Kidney capillary endothelial cell (primary cell): ENCODE measurements around the gene SZRD1.

ENCODE experiments used
- DNase-seq: peaks from one replicate; pipeline ENCODE4 v3.0.0-alpha.2; 2018; ENCODE audit warnings: low spot score

The SZRD1 gene

DNA sequence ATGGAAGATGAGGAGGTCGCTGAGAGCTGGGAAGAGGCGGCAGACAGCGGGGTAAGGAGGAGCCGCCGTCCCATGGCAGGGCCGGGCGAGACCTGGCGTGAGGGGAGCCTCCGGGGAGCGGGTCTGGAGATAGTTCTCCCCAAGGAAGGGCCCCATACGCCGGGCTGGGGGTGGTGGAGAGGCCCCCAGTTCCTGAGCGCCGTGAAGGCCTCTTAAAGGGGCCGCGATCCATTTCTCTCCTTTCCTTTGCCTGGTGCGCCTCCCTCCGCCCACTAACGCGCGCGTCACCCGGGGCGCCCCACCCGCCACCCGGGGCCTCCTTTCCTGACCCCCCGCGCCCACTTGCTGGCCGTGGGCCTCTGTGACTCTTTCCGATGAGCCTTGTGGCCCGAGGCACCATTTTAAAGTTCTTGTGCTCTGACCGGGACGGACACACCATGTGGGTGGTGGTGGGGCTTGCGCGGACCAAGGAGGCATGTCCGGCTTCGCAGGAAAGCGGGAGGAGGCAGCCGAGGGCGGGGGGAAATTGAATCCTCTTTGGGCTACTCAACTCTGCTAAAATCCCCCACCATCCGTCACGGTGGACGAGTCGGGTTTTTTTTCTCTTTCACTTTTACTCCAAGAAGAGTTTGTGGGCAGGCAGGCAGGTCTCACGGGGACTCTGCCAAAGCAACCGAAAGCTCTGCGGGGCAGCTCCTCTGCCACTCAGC is 371 bp downstream of the SZRD1 start:
- DNase-seq = peak; percentile 69

DNA sequence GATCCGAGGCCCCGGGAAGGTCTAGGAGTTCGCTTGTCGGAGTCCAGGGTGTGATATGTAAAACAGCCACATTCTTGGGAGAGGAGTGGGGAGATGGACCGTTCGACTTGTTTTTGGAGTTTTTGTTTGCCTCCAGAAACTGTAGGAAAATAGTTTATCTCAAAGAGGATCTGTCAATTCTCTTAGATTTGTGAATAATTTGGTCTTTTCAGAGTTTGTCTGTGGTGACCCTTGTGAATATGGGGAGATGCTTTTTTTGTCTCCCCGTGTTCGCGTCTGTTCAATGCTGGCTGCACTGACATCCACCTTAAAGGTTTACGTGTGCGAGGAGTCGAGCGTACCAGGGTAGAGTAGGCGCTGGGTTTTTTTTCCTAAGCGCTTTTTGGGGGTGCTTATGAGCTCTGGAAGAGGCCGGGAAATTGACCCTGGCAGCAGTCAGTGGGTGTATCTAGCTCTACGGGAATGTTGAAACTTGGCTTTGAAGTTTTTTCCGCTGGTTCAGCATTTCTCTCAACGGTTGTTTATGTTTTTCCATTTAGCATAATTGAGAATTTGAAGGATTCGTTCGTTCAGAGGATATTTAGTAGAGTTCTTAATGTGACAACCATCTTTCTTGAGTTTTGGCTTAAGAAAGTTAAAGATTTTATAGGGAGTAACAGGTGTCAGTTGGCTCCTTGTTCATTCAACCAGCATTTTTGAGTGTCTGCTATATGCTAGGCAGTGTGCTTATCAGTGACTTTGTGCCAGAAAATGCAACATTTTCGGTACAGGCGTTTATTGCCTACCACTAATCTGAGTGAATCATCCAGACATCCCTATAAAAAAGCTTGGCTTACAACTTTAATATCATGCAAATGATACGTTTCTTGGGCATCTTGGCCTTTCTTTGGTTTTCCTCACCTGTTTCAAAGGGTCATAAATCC is 1.2 kb downstream of the SZRD1 start:
- no peak for DNase-seq

DNA sequence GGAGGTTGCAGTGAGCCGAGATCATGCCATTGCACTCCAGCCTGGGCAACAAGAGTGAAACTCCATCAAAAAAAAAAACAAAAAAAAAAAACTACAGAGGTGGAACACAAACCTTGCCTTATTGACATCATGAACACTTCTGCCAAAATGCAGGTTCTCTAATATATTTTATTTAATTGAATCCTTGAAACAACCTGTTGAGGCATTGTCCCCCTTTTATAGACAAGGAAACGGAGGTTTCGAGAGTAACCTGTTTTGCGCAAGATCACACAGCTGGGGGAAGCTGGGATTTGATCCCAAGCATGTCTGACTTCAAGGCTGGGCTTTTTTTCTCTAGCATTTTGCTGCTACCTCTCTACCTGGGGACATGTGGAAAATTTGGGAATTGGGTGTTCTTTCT is 2.8 kb downstream of the SZRD1 start:
- DNase-seq = no peak

DNA sequence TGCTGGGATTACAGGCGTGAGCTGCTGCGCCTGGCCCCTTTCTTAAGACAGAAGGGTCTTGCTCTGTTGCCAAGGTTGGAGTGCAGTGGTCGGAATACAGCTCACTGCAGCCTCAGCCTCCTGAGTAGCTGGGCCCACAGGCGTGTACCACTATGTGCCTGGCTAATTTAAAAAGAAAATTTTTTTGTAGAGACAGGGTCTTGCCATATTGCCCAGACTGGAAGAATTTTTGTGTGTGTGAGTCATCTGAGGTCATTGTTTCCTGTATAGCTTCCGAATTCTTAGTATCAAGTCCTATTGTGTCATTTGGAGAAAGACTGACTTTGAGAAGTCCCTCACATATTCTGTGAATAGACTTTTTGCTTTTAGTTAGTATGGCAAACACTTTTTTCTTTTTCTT is 4.7 kb downstream of the SZRD1 start:
- DNase-seq = peak; percentile 89

DNA sequence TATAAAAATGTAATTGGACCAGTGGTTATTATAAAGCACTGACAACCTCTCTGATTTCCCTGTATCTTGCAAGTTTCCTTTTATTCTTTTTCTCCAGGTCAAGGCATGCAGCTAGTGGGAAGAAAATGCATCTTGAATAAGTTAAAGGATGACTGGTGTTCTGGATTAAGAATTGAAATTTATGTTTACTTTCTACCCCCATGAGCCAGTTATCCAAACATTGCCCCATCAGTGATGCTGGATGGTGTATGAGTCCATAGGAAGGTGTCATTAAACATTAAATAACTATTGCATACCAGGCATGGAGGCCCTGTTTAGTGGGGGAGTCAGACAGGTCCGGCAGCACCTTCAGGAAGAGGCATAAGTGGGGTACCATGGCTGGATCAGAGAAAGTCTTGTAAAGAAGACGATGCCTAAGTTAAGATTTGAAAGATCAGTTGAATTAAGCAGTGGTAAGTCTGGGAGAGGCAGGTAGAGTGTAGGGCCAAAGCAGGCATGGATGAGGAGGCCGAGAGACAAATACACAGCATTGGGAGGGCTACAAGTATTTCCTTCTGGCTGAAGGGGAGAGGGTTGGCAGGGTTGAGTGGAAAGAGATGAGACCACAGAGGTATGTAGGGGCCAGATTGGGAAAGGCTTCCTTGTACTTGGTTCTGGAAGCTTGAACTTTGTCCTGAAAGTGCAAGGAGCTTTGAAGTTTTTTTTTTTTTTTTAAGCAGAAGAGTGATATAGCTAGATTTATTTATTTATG is 5.7 kb downstream of the SZRD1 start:
- no peak for DNase-seq

DNA sequence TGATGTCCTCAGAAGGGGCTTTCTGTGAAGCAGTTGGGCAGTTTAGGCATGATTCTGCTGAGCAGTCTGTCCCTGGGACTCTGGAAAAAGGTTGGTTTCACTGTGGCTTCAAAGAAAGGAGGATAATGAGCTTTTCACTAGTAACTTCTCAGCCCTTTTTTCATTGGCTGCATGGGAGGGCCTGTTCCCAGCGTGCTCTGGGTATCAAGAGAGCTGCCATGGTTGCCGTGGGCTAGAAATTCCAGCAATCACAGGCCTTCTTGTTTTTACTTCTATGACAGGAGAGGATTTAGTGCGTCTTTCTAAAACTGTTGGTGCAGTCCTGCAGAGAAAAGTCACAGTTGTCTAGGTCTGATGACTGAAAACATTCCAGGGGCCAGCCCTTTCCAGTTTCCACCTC is 7.2 kb downstream of the SZRD1 start:
- no peak for DNase-seq

DNA sequence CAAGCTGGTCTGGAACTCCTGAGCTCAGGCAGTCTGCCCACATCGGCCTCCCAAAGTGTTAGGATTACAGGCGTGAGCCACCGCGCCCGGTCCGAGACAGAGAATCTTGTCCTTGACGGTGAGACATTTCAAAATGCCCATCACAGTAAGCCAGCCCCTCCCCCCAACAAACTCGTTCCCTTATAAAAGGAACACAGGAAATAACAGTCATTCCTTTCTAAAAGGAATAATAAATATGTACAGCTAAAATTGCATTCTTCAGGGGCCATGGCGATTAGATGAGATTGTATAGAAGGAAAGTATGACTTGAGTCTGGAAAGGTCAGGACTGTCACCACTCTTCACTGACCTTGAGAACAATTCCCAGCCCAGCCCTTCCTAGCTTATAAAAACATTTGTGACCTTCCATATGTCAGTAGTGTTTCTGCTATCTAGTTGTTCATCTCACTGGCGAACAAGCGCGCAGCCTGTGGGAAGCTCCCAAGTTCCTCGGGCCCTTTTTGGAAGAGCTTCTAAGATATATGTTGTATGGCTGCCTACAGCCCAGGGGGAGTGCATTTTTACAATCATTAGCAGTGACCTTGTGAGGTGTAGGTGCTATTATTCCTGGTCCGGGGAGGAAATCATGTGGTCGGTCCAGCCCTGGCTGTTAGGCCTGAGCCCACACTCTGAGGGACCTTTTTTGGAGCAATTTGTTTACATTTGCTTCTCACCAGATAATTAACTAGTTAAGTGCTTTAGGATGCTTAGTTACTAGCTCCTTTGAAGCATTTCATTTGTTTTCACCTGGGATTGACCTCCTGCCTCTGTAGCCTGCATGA is 8.7 kb downstream of the SZRD1 start:
- peak; percentile 81 for DNase-seq

DNA sequence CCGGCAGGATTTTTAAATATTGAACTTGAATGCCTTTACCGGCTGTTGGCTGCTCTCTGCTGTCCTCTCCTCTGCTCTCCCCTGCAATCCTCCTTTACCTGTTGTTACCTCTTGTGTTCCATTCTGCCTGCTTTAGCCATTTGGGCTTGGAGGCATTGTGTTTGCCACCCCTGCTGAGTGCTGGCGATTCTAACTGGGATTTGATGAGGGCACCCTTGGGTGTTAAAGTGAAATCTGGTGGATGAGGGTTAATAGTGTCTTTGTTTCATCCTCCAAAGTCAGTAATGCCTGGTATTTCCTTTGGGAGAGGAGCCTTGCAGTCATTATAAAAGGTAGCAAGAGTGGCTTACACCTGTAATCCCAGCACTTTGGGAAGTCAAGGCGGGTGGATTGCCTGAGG is 9.9 kb downstream of the SZRD1 start:
- DNase-seq = no peak

DNA sequence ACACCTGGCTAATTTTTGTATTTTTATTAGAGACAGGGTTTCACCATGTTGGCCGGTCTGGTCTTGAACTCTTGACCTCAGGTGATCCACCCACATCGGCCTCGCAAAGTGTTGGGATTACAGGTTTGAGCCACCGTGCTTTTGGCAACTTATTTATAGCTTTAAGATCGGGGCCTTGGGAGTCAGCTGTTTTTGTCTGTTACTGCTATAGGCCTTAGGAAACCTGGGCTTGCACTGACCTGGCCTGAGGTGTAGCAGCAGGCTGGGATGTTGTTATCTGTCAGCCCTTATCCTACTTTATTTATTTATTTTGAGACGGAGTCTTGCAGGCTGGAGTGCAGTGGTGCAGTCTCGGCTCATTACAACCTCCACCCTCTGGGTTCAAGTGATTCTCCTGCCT is 11.4 kb downstream of the SZRD1 start:
- no peak for DNase-seq

DNA sequence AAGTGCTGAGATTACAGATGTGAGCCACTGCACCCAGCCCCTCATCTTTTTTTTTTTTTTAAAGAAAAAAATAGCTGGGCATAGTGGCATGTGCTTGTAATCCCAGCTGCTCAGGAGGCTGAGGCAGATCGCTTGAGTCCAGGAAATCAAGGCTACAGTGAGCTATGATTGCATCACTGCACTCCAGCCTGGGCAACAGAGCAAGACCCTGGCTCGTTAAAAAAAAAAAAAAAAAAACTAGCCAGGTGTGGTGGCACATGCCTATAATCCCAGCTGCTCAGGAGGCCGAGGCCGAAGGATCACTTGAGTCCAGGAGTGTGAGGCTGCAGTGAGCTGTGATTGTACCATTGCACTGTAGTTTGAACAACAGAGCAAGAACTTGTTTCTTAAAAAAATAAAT is 13.8 kb downstream of the SZRD1 start:
- DNase-seq = no peak

DNA sequence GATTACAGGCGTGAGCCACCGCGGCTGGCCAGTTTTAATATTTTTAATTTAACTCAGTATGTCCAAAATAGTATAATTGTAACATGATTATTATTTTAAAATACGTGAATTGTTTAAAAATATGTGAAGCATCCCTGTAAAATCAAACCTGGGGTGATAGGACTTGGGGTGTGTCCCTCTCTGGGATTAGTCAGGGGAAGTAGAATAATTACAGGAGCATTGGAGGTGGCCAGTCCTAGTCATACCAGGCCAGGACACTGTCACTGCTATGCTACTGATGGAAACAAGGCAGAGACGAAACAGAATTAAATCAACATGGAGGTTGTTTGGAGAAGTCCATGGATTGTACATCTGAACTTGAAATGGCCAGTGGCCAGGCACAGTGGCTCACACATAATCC is 16.8 kb downstream of the SZRD1 start:
- no peak for DNase-seq

DNA sequence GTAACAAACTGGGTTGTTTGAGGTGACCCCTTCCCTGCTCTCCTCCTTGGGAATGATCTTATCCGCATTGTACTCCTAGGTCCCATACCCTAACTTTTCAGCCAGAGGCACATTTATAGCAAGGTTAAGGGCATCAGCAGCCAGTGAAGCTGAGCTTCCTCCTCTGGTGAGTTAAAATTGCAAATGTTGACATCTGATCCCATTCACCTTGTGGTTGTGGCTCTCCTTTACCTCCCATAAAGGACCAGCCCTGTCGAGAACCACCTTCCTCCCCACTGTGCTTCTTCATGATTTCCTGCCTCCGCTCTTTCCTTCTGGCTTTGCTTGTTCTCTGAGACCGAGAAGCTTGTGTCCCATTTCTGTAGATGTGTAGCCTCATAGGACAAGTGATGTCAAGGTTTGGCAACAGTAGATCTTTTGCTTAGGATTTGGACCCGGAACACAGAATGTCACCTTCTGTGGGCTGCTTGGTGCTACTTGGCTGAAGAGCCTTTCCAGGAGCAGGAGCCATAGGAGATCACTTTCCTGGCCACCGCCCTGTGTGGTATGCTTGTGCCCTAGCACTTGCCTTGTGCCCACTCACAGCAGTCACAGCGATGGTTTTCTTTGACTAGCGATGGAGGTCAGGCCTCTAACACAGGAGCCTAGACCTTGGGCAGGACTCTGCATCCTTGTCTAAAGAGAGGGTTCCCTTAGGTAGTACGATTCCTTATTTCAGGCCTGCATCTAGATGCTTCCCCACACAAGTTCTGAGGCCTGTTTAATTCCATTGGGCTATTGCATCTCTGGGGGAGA is 18.8 kb downstream of the SZRD1 start:
- no peak for DNase-seq

DNA sequence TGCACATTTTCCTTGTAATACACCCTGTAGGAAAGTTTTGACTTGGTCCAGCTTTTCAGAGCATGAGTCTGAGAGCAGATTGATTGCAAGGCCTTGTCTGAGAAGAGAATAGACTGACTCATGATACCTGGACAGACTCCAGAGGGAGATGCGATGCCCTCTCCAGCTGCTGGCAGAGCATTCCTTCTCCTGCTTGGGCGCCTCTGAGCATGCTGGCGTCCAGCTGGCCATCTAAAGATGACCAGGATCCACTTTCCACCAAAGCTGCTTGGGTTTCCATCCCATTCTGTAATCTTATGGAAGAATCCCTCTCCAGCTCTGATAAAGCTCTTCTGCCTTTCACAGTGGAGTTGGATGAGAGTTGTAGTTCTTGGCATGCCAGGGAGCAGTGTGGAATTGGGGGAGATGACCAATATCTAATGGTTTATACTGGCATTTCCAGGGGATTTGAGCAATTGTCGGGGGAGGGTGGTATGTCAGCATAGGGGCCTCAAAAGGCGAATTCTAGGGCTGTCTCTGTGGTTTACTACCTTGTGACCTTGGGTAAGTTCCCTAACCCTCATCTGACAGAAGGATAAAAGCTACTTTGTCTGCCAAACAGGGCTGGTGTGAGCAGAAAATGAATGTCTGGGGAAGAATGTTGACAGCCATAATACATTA is 19.5 kb downstream of the SZRD1 start:
- DNase-seq = no peak

DNA sequence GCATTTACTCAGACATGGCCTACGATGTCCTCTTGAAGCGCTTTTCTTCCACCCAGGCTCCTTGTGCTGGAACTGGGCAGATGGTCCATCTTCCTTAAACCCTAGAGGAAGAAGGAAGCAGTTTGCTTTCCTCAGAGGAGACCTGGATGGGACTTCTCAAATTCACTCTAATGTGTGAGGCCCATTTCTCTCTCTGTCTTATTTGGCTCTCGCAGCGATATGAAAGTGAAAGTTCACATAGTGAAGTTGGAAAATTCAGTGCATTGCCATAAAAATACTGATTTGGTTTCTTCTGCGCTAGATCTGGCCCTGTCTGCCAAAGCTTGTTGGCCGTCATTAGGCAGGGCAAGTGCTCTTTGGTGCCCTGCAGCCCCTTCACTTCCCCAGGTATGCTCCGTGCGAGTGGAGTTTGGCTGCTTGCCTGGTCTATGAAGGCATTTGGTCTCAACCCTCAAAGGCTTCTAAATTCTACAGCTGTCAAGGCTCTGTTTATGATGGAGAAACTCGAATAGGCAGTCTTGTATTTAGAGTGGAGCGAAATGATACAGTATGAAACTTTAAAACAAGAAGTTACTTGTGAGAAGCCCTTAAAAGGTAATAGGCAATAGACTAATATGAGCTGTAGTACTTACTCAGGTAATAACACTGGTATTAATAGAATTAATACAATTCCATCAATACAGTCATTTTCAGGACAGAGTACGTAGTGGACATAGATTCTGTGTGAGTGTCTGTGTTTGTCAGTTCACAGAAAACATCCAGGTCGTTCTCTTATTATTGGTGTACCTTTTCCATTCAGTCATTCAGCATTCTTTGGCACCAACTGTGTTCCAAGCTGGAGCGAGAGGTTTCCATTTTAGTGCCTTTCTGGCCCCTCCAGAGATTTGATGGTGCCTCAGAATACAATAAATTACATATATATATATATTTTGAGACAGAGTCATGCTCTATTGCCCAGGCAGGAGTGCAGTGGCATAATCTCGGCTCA is 20.5 kb downstream of the SZRD1 start:
- DNase-seq = no peak

DNA sequence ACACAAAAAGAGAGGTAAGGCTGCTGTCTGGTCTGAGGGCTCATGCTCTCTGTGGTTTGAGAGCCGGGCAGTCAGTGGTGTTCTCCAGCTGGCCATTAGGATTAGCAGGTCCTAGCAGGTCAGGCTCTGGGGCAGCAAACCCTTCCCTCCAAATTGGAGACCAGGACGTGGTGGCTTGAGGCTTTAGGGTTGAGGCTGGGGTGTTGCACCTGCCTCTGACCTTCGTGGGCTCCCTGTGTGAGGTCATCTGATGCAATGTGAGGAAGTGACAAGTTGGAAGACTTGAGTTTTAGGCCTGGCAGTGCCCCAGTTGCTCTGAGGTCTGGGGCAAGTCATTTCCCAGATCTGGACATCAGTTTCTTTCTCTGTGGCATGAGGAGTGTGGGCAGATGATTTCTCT is 24.4 kb downstream of the SZRD1 start:
- no peak for DNase-seq

DNA sequence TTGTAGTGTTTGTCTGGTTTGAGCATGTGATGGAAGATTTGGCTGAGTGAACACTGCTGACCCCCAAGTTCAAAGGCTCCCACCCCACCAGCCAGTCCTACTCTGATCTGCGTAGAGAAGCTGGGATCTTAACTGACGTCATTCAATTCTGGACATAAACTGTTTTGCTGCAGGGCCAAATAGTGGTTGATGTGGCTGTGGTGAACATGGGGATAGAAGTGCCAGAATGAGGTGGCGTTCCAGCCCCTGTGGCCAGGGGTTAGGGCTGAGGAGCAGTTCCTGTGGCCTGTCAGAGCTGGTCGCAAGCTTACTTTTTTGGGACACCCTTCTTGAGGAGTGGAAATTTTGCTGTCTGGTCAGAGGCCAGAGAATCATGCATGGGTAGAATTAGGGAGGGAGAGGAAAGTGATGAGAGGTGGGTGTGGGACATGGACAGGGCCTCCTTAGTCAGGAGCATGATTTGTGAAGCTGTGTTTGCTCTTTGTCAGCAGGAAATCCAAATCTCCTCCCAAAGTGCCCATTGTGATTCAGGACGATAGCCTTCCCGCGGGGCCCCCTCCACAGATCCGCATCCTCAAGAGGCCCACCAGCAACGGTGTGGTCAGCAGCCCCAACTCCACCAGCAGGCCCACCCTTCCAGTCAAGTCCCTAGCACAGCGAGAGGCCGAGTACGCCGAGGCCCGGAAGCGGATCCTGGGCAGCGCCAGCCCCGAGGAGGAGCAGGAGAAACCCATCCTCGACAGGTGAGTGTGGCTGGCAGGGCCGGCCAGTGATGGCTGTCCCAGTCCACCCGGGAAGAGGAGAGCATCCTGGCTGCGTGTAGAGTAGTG is 25.9 kb downstream of the SZRD1 start:
- no peak for DNase-seq

DNA sequence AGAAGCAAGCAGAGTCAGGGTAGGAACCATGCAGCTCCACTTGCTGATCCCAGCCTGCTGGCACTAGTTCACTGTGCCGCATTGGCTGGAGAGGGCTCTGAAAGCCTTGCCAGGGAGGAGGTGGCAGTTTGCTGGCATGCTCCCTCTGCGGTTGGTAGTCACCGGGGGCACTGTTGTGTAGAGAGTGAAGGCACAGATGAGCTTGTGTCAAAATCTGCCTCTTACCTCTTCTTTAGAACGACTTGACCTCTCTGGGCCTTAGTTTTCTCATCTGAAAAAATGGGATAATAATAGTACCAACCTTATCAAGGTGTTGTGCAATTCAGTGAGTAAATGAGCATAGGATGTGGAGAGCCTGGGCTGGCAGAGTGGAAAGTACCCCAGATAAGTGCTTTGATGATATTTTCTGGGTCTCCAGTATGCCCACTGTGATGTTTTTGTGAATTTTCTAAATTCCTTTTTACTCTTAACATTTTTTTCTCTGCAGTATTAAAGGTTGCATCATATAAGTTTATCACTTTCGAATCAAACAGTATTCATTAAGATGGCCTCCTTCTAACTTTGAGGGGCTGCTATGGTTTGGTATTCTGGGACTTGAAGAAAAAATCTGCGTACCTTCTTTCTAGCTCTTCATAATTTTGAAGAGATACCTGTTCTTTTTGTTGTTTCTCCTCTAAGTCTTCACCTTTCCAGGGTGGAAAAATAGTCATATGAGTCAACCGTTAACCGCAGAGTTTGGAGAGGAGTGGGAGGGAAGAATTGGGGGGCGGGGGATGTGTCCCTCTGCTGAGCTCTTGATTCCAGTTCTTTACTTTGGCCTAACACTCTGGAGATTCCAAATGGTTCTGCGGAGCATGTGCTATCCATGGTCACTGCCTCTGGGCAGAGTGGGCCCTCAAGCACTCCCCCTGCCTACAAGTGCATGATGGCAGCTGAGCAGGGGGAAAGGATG is 26.8 kb downstream of the SZRD1 start:
- no peak for DNase-seq
